GM12865 (cell line): ENCODE results near the gene CPXM2.
A peak's percentile ranks its signal among the peaks of the same experiment; 100 is the strongest.

ENCODE experiments used
- DNase-seq: peaks from one replicate; pipeline ENCODE4 v3.0.0; 2010; ENCODE audit warnings: low read depth
- H3K4me3 ChIP-seq: 2 replicates; pipeline ENCODE4 v1.5.1; 2011; ENCODE audit warnings: mild to moderate bottlenecking, low read depth, low read length, control low read depth
- CTCF ChIP-seq: IDR thresholded peaks from 2 replicates; pipeline ENCODE4 v1.5.1; 2011; ENCODE audit warnings: low read length, control low read depth, low read depth, inconsistent platforms; ENCODE audit not compliant: insufficient read depth; ENCODE audit errors: missing control alignments

Gene CPXM2

GRCh38 chr10:123913688-123914268, 22.2 kb upstream of the CPXM2 start:
- no peak overlapping the region for H3K4me3 ChIP-seq
- TF ChIP-seq CTCF, result no peak
- peak; percentile 12 for DNase-seq

- TF ChIP-seq CTCF, result no peak
- H3K4me3 ChIP-seq, result no peak overlapping the region
- no peak for DNase-seq
Measured at GRCh38 chr10:123912871-123913270, 21.3 kb upstream of the CPXM2 start.

GRCh38 chr10:123912466-123912865, 20.9 kb upstream of the CPXM2 start:
- no peak for DNase-seq
- TF ChIP-seq CTCF, result no peak
- no peak overlapping the region for H3K4me3 ChIP-seq

- no peak for DNase-seq
- no peak overlapping the region for H3K4me3 ChIP-seq
- no peak for TF ChIP-seq CTCF
Measured at GRCh38 chr10:123911866-123912265, 20.3 kb upstream of the CPXM2 start.

- H3K4me3 ChIP-seq, result no peak overlapping the region
- TF ChIP-seq CTCF, result no peak
- DNase-seq, result no peak
Measured at GRCh38 chr10:123909866-123910265, 18.3 kb upstream of the CPXM2 start.

GRCh38 chr10:123909426-123909825, 17.8 kb upstream of the CPXM2 start:
- DNase-seq, result no peak
- no peak for TF ChIP-seq CTCF
- no peak overlapping the region for H3K4me3 ChIP-seq

- no peak for TF ChIP-seq CTCF
- DNase-seq, result no peak
- H3K4me3 ChIP-seq, result no peak overlapping the region
Measured at GRCh38 chr10:123908379-123908778, 16.8 kb upstream of the CPXM2 start.
